ENCODE results near the gene RNF224.
"Not testable (repeated sequence)": the region's sequence is repeated elsewhere in the genome, so short reads cannot be mapped to it uniquely, and the experiment has no call there.

Gene RNF224

GRCh38 chr9:137240841-137241489 lies 13.7 kb downstream of the RNF224 start, which contains the start of gene TUBB4B:
TUBB4B (plus strand) TSS chr9:137241287; CDS start chr9:137241361, 74 bp downstream.
- peak; percentile 100 for DNase-seq (ENCODE audit: low read depth)

DNA sequence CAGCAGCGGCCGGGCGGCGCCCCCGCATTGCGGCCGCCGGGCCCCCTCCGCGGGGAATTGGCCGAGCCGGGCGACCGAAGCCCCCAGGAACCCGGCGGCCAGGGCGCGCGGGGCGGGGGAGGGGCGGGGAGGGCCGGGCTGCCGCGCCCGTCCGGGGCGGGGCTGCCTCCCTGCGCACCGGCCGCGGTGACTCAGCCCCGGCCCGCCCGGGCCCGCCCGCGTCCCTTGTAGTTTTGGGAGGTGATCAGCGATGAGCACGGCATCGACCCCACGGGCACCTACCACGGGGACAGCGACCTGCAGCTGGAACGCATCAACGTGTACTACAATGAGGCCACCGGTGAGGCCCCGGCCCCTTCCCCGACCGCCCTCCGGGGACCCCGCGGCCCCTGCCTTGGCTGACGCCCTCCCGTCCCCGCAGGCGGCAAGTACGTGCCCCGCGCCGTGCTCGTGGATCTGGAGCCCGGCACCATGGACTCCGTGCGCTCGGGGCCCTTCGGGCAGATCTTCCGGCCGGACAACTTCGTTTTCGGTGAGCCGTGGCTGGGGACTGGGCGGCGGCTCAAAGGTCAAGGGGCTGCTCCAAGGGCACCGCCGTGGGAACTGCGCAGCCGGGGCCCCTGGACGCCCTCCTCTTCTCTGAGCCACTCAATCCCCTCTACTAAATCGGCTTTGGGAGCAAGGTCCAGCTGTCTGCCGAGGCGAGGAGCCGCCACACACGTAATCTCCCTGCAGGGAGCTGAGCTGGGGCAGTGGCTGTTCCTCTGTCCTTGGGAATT lies 14.4 kb downstream of the RNF224 start:
- DNase-seq (ENCODE audit: low read depth), result peak; percentile 31

DNA sequence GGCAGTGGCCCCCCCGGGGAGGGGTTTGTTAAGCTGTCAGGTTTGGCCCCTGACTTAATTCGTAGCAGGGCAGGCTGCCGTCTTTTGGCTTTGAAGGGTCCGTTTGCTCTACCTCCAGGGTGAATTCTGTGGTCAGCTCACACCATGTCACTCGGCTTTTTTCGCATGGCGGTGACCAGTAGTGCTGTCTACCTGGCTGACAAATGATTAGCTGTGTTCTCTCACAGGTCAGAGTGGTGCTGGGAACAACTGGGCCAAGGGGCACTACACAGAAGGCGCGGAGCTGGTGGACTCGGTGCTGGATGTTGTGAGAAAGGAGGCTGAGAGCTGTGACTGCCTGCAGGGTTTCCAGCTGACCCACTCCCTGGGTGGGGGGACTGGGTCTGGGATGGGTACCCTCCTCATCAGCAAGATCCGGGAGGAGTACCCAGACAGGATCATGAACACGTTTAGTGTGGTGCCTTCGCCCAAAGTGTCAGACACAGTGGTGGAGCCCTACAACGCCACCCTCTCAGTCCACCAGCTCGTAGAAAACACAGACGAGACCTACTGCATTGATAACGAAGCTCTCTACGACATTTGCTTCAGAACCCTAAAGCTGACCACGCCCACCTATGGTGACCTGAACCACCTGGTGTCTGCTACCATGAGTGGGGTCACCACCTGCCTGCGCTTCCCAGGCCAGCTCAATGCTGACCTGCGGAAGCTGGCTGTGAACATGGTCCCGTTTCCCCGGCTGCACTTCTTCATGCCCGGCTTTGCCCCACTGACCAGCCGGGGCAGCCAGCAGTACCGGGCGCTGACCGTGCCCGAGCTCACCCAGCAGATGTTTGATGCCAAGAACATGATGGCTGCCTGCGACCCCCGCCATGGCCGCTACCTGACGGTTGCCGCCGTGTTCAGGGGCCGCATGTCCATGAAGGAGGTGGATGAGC lies 15.2 kb downstream of the RNF224 start:
- DNase-seq (ENCODE audit: low read depth), result no peak

- DNase-seq (ENCODE audit: low read depth), result not testable (repeated sequence)
These were observed 15.9 kb downstream of the RNF224 start for GRCh38 chr9:137243266-137243625.

- DNase-seq (ENCODE audit: low read depth), result no peak
These were observed 16.6 kb downstream of the RNF224 start for GRCh38 chr9:137243626-137244485.

DNA sequence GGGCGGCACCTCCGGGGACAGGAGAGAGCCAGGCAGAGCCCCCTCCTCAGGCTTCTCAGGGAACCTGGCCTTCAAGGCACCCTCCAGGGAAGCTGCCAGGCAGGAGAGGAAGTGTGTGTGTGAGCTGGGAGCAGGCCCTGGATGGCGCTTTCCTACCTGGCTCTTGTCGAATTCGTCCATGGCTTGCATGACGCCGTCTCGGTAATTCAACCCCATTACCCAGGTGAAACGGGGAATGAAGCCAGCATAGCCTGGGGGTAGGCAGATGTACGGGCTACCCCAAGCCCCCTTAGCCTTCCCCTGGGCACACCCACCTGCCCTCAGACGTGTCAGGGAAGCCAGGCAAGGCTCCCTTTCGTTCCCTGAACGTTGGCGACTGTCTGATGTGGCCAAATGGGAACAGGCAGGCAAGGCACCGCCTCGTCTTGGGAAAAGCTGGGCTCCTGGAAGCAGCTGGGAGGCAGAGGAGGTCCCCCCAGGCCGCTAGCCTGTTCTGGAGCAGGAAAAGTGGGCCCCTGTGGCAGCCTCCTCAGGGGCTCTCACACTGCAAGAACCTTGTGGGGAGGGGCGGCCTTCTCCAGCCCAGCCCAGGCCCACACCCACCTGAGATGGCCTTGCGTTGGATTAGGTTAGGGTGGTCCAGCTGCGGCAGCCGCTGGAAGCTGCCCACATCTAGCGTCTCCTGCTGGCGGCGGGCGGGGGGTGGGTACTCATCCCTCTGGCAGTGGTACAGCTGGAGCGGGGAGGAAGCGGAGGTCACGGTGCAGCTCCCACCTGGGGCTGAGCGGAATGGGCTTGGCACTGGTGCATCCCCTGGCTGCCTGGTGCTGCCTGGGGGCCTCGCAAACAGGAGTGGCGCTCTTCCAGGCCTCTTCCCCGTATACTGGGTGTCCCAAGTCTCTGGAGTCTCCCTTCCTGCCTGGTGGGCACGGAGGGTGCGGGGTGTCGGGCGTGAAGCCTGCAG lies 17.5 kb downstream of the RNF224 start:
- DNase-seq (ENCODE audit: low read depth), result no peak

GRCh38 chr9:137245450-137246421 lies 18.4 kb downstream of the RNF224 start:
- no peak for DNase-seq (ENCODE audit: low read depth)

GRCh38 chr9:137247135-137247915 lies 20.0 kb downstream of the RNF224 start:
- DNase-seq (ENCODE audit: low read depth), result no peak

GRCh38 chr9:137247916-137248175 lies 20.5 kb downstream of the RNF224 start:
- DNase-seq (ENCODE audit: low read depth), result no peak

- DNase-seq (ENCODE audit: low read depth), result no peak
These were observed 23.3 kb downstream of the RNF224 start for GRCh38 chr9:137250329-137251193.

DNA sequence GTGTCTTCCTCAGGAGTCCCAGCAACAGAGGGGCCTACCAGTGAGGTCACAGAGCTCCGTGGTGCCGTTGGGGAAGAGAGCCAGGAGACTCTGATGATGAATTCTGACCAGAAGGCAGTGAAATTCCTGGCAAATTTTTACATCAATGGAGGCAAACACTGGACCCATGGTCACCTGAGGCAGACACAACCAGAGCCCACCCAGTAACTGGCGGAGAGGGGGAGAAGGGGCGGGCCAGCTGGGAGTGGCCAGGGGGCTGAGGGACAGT lies 23.8 kb downstream of the RNF224 start, which contains the start of gene STPG3:
TSS of gene STPG3 (plus strand) at position 93 of the 268 bp plus-strand sequence. CDS start at position 94, 1 bp downstream.
- no peak for DNase-seq (ENCODE audit: low read depth)

GRCh38 chr9:137251490-137252268 lies 24.4 kb downstream of the RNF224 start:
- no peak for DNase-seq (ENCODE audit: low read depth)

DNA sequence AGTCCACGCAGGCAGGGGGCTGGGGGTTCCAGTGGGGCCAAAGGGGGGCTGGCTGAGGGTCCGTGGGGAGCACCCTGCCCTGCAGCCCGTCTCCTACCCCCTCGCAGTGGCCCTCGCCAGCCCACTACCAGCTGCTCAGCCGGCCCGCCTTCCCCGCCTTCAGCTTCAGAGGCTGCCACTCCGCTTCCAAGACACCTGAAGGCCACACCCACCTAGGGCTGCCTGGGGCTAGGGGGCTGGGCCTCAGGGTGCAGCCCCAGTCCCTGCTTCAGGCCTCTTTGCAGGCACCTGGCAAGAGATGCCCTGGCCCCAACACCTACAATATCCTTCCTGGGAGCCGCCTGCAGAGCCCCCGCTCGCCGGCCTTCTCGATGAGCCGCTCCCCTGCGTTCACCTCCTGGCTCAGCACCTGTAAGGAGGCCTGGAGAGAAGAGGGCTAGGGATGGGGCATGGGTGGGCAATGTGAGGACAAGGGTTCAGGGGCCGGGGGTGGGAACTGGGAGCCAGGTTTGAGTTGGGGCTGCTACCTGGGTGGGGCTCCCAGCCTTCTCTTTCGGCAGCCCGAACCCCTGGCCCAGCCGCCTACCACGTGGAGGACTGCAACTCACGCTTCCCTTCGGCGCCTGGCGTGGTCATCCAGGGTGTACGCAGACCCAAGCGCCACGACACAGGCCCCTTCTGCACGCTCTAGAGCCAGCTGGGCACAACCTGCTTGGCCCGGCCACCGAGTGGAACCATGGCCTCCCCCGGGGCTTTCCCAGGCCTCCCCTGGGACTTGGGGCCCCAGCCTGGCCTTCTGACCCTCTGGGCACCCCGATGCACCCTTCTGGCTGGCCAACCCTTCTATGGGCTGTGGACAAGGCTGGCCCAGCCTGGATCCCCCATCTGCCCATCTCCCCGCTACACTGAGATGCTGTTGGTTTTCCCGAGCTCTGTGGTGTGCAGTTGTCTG lies 25.5 kb downstream of the RNF224 start:
- DNase-seq (ENCODE audit: low read depth), result no peak

DNA sequence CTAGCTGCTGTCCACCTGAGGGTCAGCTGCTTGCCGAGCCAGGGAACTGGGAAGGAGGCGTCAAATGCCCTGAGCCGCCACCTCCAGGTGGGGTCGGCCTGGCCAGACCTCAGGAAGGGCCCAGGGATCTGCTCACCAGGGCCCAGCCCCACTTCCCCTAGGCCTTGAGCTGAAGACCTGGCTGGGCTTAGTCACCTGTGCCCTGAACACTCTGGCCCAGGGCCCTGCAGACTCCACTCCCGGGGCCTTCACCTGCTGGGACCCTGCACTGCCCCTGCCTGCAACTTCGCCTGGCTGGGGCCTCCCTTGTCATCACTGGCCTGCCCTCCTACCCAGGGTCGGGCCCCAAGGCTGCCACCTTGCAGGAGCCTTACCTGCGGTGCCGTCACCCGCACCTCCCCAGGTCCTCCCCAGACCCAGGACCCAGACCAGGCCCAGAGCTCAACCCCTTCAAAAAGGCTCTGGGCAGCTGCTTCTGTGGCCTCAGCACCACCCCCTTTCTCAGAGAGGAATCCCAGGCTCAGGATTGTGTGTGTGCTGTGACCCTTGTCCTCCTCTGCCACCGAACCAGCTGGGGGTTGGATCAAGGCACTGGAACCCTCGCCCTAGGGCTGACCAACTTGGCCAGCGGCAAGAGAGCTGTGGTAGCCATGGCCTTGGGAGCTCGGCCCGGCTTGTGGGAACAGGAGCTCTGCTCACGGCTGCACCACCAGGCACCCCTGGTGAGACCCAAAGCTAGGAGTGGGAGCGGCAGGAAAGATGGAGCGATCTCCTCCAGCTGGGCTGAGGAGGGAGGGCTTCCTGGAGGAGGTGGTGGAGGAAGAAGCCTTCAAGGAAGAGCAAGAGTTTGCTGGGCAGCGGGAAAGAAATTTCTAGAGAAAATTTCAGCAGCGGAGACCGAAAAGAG lies 26.7 kb downstream of the RNF224 start:
- DNase-seq (ENCODE audit: low read depth), result no peak
